Thyroid gland (tissue), 4 donors: ENCODE data around the gene HTT-AS. TPM values are rescaled to one million over a fixed set of nuclear protein-coding genes. Genes with fewer than 3 reads are reported as not detected.

Experiments
- DNase-seq, 2 donors: peaks; one replicate each; pipeline ENCODE4 v3.0.0-alpha.2; 2019
- H3K27ac ChIP-seq, 3 donors: fragments of 200-600 bp; sonication (generic); 1 replicate in 2 of 3; 2 replicates in 1 of 3; pipeline ENCODE4 v1.5.1; 2016 to 2019; ENCODE audit warnings: mild to moderate bottlenecking in 1 of 3, moderate library complexity in 1 of 3
- H3K27me3 ChIP-seq: fragments of 200-600 bp; sonication (generic); one replicate; pipeline ENCODE4 v1.5.1; 2019
- H3K36me3 ChIP-seq, 2 donors: fragments of 200-600 bp; sonication (generic); one replicate each; pipeline ENCODE4 v1.5.1; 2016 to 2019
- H3K4me1 ChIP-seq, 2 donors: fragments of 200-600 bp; sonication (generic); one replicate each; pipeline ENCODE4 v1.5.1; 2017 to 2019
- H3K4me3 ChIP-seq, 3 donors: fragments of 200-600 bp; sonication (generic); replicated peaks in 1 of 3; 1 replicate in 2 of 3; 2 replicates in 1 of 3; pipeline ENCODE4 v1.5.1; 2016; ENCODE audit warnings: mild to moderate bottlenecking in 1 of 3
- H3K9me3 ChIP-seq: fragments of 200-600 bp; sonication (generic); one replicate; pipeline ENCODE4 v1.5.1; 2017
- POLR2A ChIP-seq, 2 donors: fragments of 450-650 bp; IDR thresholded peaks; one replicate each; pipeline ENCODE4 v1.6.1; 2017; ENCODE audit warnings: antibody characterized with exemption in 2 of 2, mild to moderate bottlenecking in 2 of 2, moderate library complexity in 1 of 2
- WGBS, 2 donors: methylation state at CpG; one replicate each; pipeline ENCODE4 v1.1.5; 2017; 5-methylcytosine and 5-hydroxymethylcytosine counted together
- intact Hi-C: fragments of 100-400 bp; cut with DNase I; formaldehyde crosslinking; loops from one replicate; pipeline ENCODE4 v1.15.1; 2023
- total RNA-seq, 4 donors: library from RNA; depleted of rRNA; stranded (reverse); fragments of >200 nt; gene quantifications; one replicate each; pipeline ENCODE4 v1.2.3, GENCODE V29; 2016
- TF ChIP-seq, protein P1 (sequence below), 6 experiments: fragments of 200-600 bp in 3 of 6; fragments of 450-650 bp in 3 of 6; sonication (generic) in 3 of 6; IDR thresholded peaks; one replicate each; pipeline ENCODE4 v1.5.1; 2016 to 2019; ENCODE audit warnings: antibody characterized with exemption in 6 of 6, mild to moderate bottlenecking in 2 of 6, inconsistent platforms in 1 of 6, moderate library complexity in 1 of 6

Gene HTT-AS
- total RNA-seq, 4 donors from 2014 or later, result not detected

DNA sequence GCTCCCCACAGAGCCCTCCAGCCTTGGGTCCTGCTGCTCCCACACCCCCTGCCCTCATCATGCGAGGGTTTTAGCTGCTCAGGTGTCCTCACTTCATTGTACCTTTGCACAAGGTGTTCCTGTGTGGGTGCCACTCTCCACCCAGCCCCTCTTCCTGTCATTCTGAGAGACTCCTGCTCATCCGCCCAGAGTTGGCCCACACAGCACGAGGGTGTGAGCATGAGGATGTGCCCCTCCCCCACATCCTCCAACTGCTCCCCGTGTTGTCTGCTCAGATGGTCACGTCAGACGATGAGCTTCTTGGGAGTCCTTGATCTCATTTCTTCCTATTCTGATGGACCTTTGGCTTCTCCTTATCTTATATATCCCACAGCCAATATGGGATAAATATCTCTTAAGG, 53.2 kb downstream of the HTT-AS start:
- DNase-seq, result no peak
- Histone ChIP-seq H3K27me3 (no peaks in the 10 kb centered on the region), H3K9me3 (no peaks in the 10 kb centered on the region), H3K4me3 (no peak overlapping the region), H3K4me1 (no peaks in the 10 kb centered on the region), H3K27ac (no peak overlapping the region), H3K36me3 (no peaks in the 10 kb centered on the region)
- WGBS, 2 donors, result 75 to 76% methylated on average over 6 of the region's 6 CpGs
- no peak for TF ChIP-seq POLR2A (IDR thresholded peaks at IDR 0.05)
- TF ChIP-seq, protein P1, sequence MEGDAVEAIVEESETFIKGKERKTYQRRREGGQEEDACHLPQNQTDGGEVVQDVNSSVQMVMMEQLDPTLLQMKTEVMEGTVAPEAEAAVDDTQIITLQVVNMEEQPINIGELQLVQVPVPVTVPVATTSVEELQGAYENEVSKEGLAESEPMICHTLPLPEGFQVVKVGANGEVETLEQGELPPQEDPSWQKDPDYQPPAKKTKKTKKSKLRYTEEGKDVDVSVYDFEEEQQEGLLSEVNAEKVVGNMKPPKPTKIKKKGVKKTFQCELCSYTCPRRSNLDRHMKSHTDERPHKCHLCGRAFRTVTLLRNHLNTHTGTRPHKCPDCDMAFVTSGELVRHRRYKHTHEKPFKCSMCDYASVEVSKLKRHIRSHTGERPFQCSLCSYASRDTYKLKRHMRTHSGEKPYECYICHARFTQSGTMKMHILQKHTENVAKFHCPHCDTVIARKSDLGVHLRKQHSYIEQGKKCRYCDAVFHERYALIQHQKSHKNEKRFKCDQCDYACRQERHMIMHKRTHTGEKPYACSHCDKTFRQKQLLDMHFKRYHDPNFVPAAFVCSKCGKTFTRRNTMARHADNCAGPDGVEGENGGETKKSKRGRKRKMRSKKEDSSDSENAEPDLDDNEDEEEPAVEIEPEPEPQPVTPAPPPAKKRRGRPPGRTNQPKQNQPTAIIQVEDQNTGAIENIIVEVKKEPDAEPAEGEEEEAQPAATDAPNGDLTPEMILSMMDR (IDR thresholded peaks at IDR 0.05), result no peak
- intact Hi-C loops, result no loop called here

DNA sequence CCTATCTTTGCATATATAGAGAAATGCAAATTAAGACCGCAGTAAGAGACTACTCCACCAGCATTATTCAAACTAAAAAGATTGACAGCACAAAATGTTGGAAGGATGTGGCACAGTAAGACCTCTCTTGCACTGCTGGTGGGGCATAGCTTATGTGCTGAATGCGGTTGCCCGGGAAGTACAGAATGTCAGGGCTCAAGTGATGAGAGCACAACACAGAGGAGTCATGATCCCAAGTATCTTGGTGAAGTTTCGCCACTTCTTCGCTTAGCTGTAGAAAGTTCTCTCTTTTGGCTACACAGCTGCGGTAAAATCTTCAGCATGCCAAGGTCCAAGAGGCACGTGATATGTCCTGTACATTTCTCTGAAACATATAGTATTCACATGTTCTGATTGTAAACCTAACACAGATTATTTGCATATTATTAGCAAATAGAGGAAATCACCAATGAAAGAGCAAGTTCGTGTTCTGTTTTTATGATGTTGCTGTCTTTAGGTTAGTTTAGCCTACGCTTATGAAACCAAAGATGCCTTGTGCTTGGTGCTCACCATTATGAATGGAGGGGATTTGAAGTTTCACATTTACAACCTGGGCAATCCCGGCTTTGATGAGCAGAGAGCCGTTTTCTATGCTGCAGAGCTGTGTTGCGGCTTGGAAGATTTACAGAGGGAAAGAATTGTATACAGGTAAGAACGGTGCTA, 55.0 kb downstream of the HTT-AS start:
- no peak for DNase-seq
- Histone ChIP-seq H3K4me3 (no peak overlapping the region), H3K36me3 (no peaks in the 10 kb centered on the region), H3K27me3 (no peaks in the 10 kb centered on the region), H3K4me1 (no peaks in the 10 kb centered on the region), H3K9me3 (no peaks in the 10 kb centered on the region), H3K27ac (no peak overlapping the region)
- WGBS, 2 donors, result 91 to 93% methylated on average over 13 of the region's 13 CpGs
- TF ChIP-seq, protein P1 (IDR thresholded peaks at IDR 0.05), result no peak
- no peak for TF ChIP-seq POLR2A (IDR thresholded peaks at IDR 0.05)
- intact Hi-C loops, result no loop called here

DNA sequence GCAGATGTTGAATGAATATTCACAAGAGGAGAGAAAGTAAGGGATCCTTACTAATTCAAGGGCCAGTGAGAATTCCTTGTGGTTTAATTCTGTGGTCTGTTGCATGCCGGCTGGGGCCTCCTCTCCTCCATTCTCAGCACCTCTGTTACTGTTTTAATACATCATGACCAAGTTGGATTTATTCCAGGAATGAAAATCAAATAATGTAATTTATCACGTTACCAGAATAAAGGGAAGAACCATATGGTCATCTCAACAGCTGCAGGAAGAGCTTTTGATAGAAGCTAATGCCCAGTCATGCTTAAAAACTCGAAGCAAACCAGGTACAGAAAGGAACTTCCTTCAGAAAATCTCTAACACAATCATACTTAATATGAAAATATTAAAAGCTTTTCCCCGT, 56.8 kb downstream of the HTT-AS start:
- intact Hi-C loops, result no loop called here
- no peaks in the 10 kb centered on the region for H3K4me1 ChIP-seq
- H3K27me3 ChIP-seq, result no peaks in the 10 kb centered on the region
- 87 to 92% methylated on average over 4 of the region's 4 CpGs for WGBS, 2 donors
- H3K9me3 ChIP-seq, result no peaks in the 10 kb centered on the region
- no peak overlapping the region for H3K4me3 ChIP-seq
- H3K27ac ChIP-seq, result no peak overlapping the region
- TF ChIP-seq, protein P1 (IDR thresholded peaks at IDR 0.05), result no peak
- no peak for TF ChIP-seq POLR2A (IDR thresholded peaks at IDR 0.05)
- DNase-seq, result no peak
- no peaks in the 10 kb centered on the region for H3K36me3 ChIP-seq

DNA sequence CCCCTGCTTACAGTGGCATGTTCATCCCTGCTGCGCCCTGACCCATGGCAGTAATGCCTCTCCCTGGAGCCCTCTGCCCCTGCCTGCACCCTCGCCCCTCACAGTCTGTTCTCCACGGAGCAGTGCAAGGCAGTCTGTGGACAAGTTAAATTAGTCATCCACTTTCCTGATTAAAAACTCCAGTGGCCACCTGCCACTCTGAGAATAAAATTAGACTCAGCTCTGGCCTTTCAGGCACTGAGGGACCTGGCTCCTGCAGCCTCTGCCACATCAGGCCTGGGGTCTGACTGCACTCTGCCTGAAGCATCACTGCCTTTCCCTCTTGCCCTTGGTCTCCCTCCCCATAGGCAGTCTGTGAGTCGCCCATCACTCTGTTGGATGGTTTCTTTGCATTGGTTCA, 57.4 kb downstream of the HTT-AS start:
- WGBS, 2 donors, result 88 to 91% methylated on average over 4 of the region's 4 CpGs
- Histone ChIP-seq H3K27ac (no peak overlapping the region), H3K27me3 (no peaks in the 10 kb centered on the region), H3K4me3 (no peak overlapping the region), H3K36me3 (no peaks in the 10 kb centered on the region), H3K9me3 (no peaks in the 10 kb centered on the region), H3K4me1 (no peaks in the 10 kb centered on the region)
- TF ChIP-seq POLR2A (IDR thresholded peaks at IDR 0.05), result no peak
- TF ChIP-seq, protein P1 (IDR thresholded peaks at IDR 0.05), result no peak
- intact Hi-C loops, result no loop called here
- no peak for DNase-seq

DNA sequence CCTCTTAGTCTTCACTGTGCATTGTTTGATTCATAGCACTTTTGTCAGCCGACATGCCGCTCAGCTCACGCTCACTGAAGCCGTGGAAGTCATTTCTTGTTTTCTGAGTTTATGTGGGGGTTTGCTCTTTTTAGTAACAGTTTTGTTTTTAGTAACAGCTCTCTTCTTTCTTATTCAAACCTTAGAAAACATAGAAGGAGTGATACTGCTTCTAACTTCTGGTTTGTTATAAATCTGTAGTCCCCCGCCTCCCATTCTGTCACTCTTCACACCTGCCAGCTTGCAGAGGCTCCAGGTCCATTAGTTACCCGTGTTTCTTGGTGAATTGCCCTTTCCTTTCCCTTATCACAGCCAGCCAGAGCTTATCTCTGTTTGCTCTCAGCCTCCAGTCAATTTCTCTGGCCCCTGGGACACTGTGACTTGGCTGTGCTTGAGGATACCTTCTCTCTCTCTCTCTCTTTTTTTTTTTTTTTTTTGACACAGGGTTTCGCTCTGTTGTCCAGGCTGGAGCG, 60.4 kb downstream of the HTT-AS start:
- no peaks in the 10 kb centered on the region for H3K36me3 ChIP-seq
- TF ChIP-seq POLR2A (IDR thresholded peaks at IDR 0.05), result no peak
- TF ChIP-seq, protein P1 (IDR thresholded peaks at IDR 0.05), result no peak
- DNase-seq, result no peak
- H3K4me3 ChIP-seq, result no peak overlapping the region
- 86 to 88% methylated on average over 8 of the region's 8 CpGs for WGBS, 2 donors
- no peaks in the 10 kb centered on the region for H3K9me3 ChIP-seq
- no peak overlapping the region for H3K27ac ChIP-seq
- no peaks in the 10 kb centered on the region for H3K4me1 ChIP-seq
- intact Hi-C loops, result no loop called here
- H3K27me3 ChIP-seq, result no peaks in the 10 kb centered on the region
